ENCODE measurements around the gene GTPBP1. TPM values are rescaled to one million over a fixed set of nuclear protein-coding genes. Genes with fewer than 3 reads are reported as not detected.
A peak's percentile ranks its signal among the peaks of the same experiment; 100 is the strongest.

Gene GTPBP1
- total RNA-seq (ENCODE audit: unreplicated experiment), result 44.5 TPM
- long read RNA-seq, partial matches to known transcripts, result 1 of 3 reads
- long read RNA-seq, other reads (novel, unspliced or antisense), result 2 of 3 reads

DNA sequence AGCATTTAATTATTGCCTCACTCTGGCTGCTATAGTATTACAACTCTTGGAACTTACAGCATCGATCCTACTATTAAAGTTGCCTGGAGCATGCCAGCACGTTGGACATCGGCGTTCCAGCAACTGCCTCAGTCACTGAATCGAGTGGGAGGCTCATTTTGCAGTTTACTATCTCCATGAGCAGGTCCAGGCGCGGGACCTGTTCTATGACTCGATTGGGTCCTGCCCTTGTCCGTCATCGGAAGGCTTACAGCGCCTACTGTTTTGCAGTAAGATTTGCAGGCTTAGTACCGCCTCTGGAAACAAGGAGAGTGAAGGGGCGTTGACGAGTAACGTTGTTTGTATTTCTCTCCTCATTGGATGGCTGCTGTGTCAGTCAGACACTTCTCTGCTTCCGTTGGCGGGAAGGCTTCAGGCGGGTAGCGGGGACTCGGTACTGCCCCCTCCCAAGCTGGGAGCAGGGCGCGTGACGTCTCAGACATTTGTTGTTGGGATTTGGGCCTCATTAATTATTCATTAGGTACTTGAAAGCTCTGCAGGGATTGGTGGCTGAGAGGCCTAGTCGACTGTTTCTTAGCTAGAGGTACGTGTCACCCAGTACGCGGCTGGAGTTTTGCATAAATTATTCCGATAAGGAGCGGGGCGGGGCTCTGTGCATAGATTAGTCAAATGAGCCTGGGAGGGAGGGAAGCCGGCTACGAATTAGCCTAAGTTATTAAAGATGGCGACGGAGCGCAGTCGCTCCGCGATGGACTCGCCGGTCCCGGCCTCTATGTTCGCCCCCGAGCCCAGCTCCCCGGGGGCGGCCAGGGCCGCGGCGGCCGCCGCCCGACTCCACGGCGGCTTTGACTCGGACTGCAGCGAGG lies at the start of gene GTPBP1:
Gene GTPBP1, plus strand, starts transcription at position 710 of the 866 bp plus-strand sequence. Its CDS starts 12 bp downstream, at position 722.
- Mint-ChIP-seq H3K36me3 (ENCODE audit: low read depth, unreplicated experiment) (no peaks in the 10 kb centered on the region), H3K27ac (ENCODE audit: unreplicated experiment) (peak within 1 kb of the TSS; percentile 93), H3K27me3 (ENCODE audit: unreplicated experiment) (peaks cover 12% of the 10 kb centered on the region), H3K9me3 (ENCODE audit: unreplicated experiment) (no peaks in the 10 kb centered on the region), H3K4me3 (ENCODE audit: unreplicated experiment) (peak within 1 kb of the TSS; percentile 94), H3K4me1 (ENCODE audit: unreplicated experiment) (peaks cover 43% of the 10 kb centered on the region)
- TF ChIP-seq, protein P1, sequence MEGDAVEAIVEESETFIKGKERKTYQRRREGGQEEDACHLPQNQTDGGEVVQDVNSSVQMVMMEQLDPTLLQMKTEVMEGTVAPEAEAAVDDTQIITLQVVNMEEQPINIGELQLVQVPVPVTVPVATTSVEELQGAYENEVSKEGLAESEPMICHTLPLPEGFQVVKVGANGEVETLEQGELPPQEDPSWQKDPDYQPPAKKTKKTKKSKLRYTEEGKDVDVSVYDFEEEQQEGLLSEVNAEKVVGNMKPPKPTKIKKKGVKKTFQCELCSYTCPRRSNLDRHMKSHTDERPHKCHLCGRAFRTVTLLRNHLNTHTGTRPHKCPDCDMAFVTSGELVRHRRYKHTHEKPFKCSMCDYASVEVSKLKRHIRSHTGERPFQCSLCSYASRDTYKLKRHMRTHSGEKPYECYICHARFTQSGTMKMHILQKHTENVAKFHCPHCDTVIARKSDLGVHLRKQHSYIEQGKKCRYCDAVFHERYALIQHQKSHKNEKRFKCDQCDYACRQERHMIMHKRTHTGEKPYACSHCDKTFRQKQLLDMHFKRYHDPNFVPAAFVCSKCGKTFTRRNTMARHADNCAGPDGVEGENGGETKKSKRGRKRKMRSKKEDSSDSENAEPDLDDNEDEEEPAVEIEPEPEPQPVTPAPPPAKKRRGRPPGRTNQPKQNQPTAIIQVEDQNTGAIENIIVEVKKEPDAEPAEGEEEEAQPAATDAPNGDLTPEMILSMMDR (IDR thresholded peaks at IDR 0.05; ENCODE audit: unreplicated experiment), result no peak
- peak; percentile 96 for DNase-seq (ENCODE audit: low spot score)

DNA sequence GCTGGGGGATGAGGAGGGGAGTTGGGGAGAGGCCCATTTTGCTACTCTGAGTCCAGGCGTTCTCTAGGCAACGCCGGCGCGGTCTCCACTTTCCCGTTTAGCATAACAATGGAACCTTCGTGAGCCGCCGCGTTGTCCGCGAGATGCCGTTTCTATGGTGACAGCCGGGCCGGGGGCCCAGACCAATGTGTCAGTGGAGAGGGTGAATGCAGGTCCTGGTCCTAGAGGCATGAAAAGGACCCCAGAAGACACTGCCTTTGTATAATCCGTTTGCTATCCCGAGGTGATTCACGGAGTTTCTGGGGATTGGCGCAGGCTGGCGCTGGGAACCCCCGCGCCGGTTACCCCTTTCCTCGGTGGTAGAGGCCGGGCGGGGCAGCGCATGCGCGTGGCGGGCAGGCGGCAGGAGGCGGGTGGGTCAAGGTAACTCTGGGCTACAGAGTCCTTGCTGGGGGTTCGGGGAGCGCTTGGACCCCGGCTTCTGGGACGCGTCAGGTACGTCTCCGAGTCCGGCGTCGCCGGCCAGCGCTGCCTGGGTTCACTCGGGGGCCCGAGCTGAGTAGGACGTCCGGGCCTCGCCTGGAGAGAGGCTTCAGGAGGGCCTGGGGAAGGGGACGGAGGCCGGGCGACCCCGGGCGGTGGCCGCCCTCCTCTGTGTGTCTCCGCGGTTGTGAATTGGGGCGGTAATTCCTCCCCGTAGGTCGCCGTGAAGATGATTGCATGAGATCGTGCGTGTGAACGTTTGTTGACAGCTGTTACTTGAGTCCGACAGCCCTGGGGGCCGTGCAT lies 49.3 kb upstream of the GTPBP1 start, which contains the start of the genes CBY1 and FAM227A:
Gene CBY1, plus strand, starts transcription at position 383 of the 789 bp plus-strand sequence. CDS start 11,417 bp downstream, outside the sequence.
Gene FAM227A, minus strand, starts transcription at position 137 of the 789 bp plus-strand sequence. CDS start 6,224 bp downstream, outside the sequence.
- H3K4me1 Mint-ChIP-seq (ENCODE audit: unreplicated experiment), result peaks cover 7% of the 10 kb centered on the region
- TF ChIP-seq, protein P1 (IDR thresholded peaks at IDR 0.05; ENCODE audit: unreplicated experiment), result no peak
- peak within 1 kb of the TSS; percentile 95 for H3K4me3 Mint-ChIP-seq (ENCODE audit: unreplicated experiment)

GRCh38 chr22:38657045-38657909 lies 48.5 kb upstream of the GTPBP1 start:
- DNase-seq (ENCODE audit: low spot score), result peak; percentile 11
- Mint-ChIP-seq H3K4me1 (ENCODE audit: unreplicated experiment) (peaks cover 7% of the 10 kb centered on the region), H3K27ac (ENCODE audit: unreplicated experiment) (peak overlapping the region; percentile 99), H3K36me3 (ENCODE audit: low read depth, unreplicated experiment) (no peaks in the 10 kb centered on the region), H3K27me3 (ENCODE audit: unreplicated experiment) (no peaks in the 10 kb centered on the region), H3K4me3 (ENCODE audit: unreplicated experiment) (peak overlapping the region; percentile 95), H3K9me3 (ENCODE audit: unreplicated experiment) (no peaks in the 10 kb centered on the region)
- TF ChIP-seq, protein P1 (IDR thresholded peaks at IDR 0.05; ENCODE audit: unreplicated experiment), result no peak

More for the DNA sequence above, 49.3 kb upstream of the GTPBP1 start, which contains the start of the genes CBY1 and FAM227A:
- Mint-ChIP-seq H3K27ac (ENCODE audit: unreplicated experiment) (peak within 1 kb of the TSS; percentile 99), H3K9me3 (ENCODE audit: unreplicated experiment) (no peaks in the 10 kb centered on the region), H3K36me3 (ENCODE audit: low read depth, unreplicated experiment) (no peaks in the 10 kb centered on the region), H3K27me3 (ENCODE audit: unreplicated experiment) (no peaks in the 10 kb centered on the region)
- peak; percentile 87 for DNase-seq (ENCODE audit: low spot score)

DNA sequence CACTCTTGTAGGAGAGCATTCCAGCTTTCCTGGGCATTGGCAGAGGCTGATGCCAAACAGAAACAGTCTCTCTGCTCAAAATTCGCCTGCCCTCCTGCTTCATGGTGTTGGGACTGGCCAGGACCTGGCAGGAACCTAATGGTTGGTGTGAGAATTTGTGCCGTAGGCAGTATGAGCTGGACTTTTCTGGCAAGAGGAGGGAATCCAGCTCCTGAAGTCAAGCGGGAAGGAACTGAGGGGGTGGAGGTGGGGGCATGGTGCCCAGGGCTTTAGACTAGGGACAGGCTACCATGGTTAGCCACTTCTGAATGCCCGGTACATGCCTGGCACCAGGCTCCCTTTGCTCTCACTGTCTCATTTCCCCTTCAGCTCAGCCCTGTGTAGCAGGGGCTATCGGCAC lies 30.9 kb upstream of the GTPBP1 start:
- H3K27me3 Mint-ChIP-seq (ENCODE audit: unreplicated experiment), result peaks cover 6% of the 10 kb centered on the region
- H3K4me1 Mint-ChIP-seq (ENCODE audit: unreplicated experiment), result peaks cover 9% of the 10 kb centered on the region
- no peaks in the 10 kb centered on the region for H3K9me3 Mint-ChIP-seq (ENCODE audit: unreplicated experiment)
- no peak overlapping the region for H3K27ac Mint-ChIP-seq (ENCODE audit: unreplicated experiment)
- TF ChIP-seq, protein P1 (IDR thresholded peaks at IDR 0.05; ENCODE audit: unreplicated experiment), result no peak
- no peak overlapping the region for H3K4me3 Mint-ChIP-seq (ENCODE audit: unreplicated experiment)
- DNase-seq (ENCODE audit: low spot score), result no peak
- H3K36me3 Mint-ChIP-seq (ENCODE audit: low read depth, unreplicated experiment), result peaks cover 20% of the 10 kb centered on the region

Measured in endothelial cell (in vitro differentiated cells).